HG03139 (cell line): ENCODE results near the gene NSFL1C.
"Not testable (repeated sequence)": the region's sequence is repeated elsewhere in the genome, so short reads cannot be mapped to it uniquely, and the experiment has no call there.

Source experiments
- ATAC-seq: cut with Tn5 transposase; IDR thresholded peaks from one replicate; pipeline ENCODE4 v1.9.1; 2021; ENCODE audit not compliant: unreplicated experiment

Gene NSFL1C

GRCh38 chr20:1427457-1428054, 39.1 kb downstream of the NSFL1C start:
- no peak for ATAC-seq

DNA sequence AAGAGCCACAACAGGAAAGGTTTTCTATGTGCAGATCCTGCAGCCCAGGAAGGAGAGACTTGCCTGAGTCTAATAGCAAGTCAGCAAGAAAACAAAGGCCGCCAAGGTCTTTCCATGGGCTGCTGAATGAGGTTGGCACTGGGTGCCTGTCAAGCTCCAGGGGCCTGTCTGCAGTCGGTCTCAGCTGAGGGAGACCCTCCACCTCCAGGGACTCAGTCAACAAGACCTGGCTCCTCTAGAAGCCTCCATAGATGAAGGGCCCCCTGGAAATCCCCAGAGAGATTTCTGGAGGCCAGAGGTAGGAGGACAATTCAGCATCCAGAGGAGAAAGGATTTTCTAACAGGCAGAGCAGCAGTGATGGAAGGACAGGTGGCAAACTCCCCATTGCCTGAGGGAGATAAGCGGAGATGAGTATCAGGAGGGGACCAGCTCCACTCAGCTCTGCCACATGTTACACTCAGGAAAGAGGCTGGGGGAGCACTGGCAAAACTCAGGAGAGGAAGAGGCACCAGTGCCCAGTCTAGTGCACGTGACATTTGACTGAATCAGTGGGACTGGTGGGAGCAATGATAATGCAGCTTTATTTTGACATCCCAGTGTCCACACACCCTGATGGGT, 40.3 kb downstream of the NSFL1C start:
- no peak for ATAC-seq

DNA sequence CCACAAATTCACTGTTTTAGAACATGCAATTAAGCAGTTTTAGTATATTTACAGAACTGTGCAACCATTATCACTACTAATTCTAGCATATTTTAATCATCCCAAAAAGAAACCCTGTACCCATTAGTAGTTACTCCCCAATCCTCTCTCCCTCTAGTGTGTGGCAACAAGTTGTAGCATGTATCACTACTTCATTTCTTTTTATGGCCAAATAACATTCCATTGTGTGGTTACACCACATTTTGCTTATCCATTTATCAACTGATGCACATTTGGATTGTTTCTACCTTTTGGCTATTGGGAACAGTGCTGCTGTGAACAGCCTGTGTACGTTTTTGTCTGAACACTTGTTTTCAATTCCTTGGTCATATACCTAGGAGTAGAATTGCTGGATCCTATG, 42.3 kb downstream of the NSFL1C start:
- no peak for ATAC-seq

DNA sequence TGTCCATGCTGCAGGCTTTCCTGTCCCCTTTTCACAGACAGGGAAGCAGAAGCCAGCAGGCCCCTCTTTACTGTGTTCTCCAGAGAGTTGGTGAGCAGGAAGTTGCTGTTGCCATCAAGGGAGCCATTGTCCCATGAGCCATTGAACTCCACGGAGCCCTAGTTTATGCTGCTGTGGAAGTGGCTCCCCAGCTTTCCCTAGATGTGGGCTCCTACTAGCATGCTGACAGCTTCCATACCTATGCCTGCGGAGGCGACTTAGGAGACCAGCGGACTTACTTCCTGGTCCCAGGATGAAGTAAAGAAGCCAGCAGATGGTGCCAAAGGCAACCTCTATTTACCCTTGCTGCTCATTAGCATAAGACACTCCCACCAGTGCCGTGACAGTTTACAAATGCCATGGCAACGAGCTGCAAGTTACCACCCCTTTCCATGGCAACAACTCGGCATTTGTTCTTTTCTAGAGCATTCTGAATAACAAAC, 43.0 kb downstream of the NSFL1C start:
- no peak for ATAC-seq

GRCh38 chr20:1423206-1423605, 43.4 kb downstream of the NSFL1C start:
- no peak for ATAC-seq

GRCh38 chr20:1422753-1423152, 43.9 kb downstream of the NSFL1C start:
- ATAC-seq, result no peak

DNA sequence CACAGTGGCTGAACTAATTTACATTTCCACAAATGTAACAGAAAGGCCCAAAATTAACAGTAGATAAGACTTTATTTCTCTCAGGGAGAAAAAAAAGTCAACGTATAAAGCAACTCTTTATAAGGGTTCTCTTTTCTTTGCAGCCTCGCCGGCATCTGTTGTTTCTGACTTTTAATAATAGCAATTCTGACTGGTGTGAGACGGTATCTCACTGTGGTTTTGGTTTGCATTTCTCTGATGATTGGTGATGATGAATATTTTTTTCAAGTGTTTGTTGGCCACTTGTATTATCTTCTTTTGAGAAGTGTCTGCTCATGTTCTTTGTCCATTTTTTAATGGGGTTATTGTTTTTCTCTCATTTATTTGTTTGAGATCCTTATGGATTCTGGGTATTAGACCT, 46.6 kb downstream of the NSFL1C start:
- ATAC-seq, result no peak

GRCh38 chr20:1418350-1418749, 48.3 kb downstream of the NSFL1C start:
- no peak for ATAC-seq

DNA sequence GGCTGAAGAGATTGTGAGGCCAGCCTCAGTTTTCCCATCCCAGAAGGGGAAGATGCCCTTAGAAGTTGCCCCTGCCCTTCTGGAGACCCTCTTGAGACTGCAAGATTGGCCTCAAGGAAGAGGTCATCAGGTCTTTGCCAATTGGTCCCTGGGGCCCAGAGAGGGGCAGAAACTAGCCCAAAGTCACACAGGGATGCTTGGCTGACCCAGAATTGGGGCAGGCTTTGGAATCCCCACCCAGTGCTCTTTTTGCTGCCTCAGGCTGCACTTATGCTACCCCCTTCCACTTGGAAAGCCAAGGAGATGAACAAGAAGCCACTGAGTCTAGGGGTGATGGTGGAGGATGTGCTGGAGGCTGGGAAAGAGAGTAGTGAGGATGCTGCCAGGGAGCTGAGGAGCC, 48.9 kb downstream of the NSFL1C start:
- no peak for ATAC-seq

DNA sequence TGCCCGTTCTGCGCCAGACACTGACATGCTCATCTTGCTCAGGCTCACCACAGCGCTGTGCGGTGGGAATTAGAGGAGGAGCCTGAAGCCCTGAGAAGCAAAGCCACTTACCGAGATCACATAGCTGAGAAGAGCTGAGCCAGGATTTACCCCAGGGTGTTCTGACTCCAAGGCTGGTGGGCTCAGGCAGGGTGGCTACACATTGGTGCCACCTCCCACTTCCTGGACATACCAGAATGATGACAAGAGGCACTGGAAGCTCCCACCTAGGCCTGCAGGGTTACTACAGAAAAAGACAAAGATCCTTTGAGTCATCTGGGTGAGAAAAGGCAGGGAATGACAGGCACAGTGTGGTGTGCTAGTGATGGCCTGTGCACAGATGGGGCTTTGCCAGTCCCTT, 49.4 kb downstream of the NSFL1C start:
- ATAC-seq, result no peak

DNA sequence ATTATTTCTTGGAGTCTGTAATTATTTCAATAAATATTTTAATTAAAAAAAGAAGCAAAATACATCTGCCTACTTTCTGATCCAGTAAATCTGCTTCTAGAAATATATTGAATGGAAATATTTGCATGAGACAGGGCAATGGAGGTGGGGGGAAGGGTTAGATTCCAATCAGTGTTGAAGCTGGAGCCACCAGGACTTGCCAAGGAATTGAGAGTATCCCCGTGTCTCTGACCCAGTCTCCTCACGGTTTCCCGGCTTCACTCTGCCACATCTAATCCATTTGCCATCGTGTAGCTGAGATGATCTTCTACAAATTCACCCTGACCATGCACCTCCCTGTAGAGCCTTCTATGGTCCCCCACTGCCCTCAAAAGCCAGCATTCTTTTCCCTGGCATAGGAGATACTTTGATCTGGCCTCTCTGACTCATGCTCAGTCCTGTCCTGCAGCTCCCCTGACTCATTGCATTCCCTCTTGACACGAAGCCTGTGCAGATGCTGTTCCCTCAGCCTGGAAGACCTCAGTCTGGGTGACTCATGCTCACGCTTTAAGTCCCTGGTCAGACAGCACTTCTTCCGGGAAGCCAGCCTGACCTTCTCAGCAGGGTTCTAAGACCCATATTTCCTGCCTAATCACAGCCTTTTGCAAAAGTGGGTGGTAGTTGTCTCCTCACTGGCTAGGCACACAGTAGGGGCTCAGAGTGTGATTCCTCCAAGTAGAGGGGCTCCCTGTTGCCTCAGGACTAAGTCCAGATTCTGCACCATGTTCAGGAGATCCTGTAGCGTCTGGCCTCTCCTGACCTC, 50.8 kb downstream of the NSFL1C start:
- no peak for ATAC-seq

GRCh38 chr20:1414982-1415381, 51.7 kb downstream of the NSFL1C start:
- ATAC-seq, result no peak

- no peak for ATAC-seq
These were observed 60.8 kb downstream of the NSFL1C start for GRCh38 chr20:1405801-1406200.

DNA sequence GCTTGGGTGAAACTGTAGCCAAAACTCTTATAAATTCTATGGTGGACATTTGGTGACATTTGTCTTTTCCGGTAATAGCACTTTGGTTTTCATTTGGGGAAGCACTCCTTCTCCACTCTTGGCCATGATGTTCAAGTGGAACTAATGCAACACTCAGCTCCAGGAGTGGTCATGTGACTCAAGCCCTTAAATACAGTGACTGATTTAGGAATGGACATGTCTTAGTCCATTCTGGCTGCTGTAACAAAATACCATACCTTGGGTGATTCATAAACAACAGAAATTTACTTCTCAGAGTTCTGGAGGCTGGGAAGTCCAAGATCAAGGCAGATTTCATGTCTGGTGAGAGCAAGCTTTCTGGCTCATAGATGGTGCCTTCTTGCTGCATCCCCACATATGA, 63.0 kb downstream of the NSFL1C start:
- no peak for ATAC-seq

DNA sequence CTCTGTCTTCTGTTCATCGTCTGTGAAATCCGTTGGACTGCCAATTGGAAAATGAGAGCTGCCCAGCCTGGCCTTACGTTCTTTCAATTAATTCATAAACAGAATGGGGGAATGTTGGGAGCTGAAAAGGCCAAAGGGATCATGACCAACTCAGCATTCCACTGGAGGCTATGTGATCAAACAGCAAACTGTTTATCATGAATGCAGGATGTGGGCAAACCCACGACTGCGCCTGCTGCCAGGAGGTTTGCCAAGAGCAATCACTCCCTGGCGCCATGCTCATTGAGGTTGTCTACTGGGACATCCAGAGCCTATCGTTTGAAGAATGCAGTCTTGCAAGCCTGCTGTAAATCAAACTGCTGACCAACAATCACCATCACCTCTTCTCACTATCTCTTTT, 64.5 kb downstream of the NSFL1C start:
- no peak for ATAC-seq

DNA sequence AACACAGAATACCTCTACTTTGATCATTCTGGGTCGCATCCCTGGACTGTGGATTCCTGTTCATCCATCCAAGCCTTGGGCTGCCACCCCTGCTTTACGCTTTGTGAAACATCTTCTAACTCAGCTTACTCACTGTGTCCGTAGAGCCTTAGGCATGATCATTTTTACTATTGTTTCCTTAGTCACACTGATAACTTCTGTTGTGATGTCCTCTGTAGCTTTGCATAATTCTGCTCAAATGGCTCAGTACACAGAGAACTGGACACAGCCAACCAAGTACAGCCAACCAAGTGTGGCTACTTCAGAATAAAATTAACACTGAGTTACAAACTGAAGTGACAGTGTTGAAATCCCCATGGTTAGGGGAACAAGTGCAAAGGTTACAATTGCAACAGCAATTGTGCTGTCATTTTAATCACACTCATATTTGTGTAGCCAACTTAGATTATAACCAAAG, 65.2 kb downstream of the NSFL1C start:
- ATAC-seq, result no peak

GRCh38 chr20:1399678-1400366, 66.8 kb downstream of the NSFL1C start:
- ATAC-seq, result not testable (repeated sequence)

- not testable (repeated sequence) for ATAC-seq
These were observed 68.5 kb downstream of the NSFL1C start for GRCh38 chr20:1398185-1398584.

- no peak for ATAC-seq
These were observed 68.9 kb downstream of the NSFL1C start for GRCh38 chr20:1397710-1398109.

DNA sequence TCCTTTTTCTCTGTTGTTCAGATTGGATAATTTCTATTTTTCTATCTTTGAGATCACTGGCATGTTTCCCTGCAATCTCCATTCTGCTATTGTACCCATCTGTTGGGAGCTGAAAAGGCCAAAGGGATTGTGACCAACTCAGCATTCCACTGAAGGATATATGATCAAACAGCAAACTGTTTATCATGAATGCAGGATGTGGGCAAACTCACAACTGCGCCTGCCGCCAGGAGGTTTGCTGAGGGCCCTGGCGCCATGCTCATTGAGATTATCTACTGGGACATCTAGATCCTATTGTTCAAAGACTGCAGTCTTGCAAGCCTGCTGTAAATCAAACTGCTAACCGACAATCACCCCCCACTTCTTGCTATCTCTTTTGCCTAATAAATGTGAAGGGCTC, 69.9 kb downstream of the NSFL1C start:
- no peak for ATAC-seq

DNA sequence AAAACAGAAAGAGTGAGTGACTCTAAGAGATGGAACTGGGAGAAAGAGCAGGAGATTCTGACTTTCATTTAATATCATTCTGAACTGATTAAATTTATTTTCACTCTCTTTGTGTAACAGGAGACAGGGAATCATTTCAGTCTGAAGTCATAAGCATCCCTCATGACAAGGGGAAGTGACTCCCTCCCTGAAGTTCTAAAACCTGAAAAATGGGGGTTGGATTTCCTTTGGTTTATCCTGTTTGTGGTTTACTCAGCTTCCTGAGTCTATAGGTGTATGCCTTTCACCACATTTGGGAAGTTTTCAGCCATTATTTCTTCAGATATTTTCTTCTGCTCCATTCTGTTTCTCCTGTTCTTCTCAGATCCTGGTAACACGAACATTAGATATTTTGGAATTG, 70.4 kb downstream of the NSFL1C start:
- no peak for ATAC-seq
